ENCODE data around the gene RBM5. TPM values are rescaled to one million over a fixed set of nuclear protein-coding genes. Genes with fewer than 3 reads are reported as not detected.

RBM5 gene
- total RNA-seq, 4 donors from 2014 or later: 229 to 286 (median 260) TPM

DNA sequence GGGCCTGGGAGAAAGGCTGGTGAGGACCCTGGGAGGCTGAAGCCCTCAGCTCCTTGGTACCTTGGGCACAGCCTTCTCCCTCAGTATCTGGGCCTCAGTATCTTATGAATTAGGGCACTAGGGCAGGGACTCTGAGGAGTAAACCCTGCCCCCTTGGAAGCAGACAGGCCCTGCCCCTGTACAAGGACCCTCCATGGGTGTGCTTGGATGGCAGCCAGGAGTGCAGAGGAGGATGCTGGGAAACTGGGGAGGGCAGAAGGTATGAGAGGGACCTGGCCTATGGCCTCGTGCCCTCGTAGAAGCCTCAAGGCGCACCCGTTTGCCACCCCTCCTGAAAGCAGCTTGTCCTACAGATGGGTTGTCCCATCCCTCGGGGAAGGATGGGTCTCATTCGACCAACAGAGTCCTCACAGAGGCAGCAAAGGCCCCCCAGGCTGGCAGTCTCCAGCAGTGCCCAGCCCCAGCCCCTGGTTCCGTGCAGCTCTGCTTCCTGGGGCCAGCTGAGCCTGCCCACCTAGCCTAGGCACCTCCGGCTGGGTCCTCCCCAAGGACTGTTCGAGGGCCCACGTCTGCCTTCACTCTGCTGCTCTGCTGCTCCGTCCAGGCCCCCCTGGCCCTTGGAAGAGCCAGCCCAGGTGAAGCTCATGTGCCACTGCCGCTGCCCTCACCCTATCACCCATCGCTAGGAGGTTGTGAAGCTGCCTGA lies 51.2 kb downstream of the RBM5 start:
- TF ChIP-seq POLR2A (IDR thresholded peaks at IDR 0.05) (no peak), EP300 (IDR thresholded peaks at IDR 0.05) (no peak)
- TF ChIP-seq, protein P1, sequence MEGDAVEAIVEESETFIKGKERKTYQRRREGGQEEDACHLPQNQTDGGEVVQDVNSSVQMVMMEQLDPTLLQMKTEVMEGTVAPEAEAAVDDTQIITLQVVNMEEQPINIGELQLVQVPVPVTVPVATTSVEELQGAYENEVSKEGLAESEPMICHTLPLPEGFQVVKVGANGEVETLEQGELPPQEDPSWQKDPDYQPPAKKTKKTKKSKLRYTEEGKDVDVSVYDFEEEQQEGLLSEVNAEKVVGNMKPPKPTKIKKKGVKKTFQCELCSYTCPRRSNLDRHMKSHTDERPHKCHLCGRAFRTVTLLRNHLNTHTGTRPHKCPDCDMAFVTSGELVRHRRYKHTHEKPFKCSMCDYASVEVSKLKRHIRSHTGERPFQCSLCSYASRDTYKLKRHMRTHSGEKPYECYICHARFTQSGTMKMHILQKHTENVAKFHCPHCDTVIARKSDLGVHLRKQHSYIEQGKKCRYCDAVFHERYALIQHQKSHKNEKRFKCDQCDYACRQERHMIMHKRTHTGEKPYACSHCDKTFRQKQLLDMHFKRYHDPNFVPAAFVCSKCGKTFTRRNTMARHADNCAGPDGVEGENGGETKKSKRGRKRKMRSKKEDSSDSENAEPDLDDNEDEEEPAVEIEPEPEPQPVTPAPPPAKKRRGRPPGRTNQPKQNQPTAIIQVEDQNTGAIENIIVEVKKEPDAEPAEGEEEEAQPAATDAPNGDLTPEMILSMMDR (IDR thresholded peaks at IDR 0.05): no peak
- Histone ChIP-seq H3K4me1 (peaks cover 0 to 10% (median 0%) of the 10 kb centered on the region in 4 donors), H3K27ac (no peak overlapping the region), H3K9me3 (no peaks in the 10 kb centered on the region), H3K4me3 (no peak overlapping the region), H3K27me3 (no peaks in the 10 kb centered on the region), H3K36me3 (no peaks in the 10 kb centered on the region)
- 73 to 80% methylated on average over 9 to 11 of the region's 13 CpGs for whole genome bisulfite sequencing, 2 donors
- DNase-seq (ENCODE audit: low spot score in 2 of 2): no peak

DNA sequence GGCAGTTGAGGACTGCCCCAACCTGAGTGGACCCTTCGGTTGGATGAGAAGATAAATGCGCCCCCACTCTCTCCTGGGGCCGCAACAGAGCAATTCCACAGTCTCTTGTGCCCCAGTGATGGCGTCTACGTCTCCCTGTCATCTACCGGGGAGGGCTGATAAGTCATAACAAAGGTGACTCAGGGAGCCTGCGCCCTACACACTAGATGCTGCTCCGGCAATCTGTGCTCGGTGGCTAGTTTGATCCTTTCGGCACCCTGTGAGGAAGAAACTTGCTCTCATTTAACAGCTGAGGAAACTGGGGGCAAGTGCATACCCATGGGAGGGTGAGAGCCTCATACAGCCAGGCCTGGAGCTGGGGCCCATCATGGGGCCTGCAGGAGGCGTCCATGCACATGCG lies 52.3 kb downstream of the RBM5 start:
- no peak overlapping the region for H3K4me3 ChIP-seq
- H3K9me3 ChIP-seq: no peaks in the 10 kb centered on the region
- no peak overlapping the region for H3K27ac ChIP-seq
- 86 to 88% methylated on average over 12 of the region's 12 CpGs for WGBS, 2 donors
- DNase-seq (ENCODE audit: low spot score in 2 of 2): no peak
- H3K4me1 ChIP-seq: peaks cover 0 to 10% (median 0%) of the 10 kb centered on the region in 4 donors
- H3K36me3 ChIP-seq: no peaks in the 10 kb centered on the region
- TF ChIP-seq, protein P1 (IDR thresholded peaks at IDR 0.05): no peak
- TF ChIP-seq EP300 (IDR thresholded peaks at IDR 0.05): no peak
- no peak for TF ChIP-seq POLR2A (IDR thresholded peaks at IDR 0.05)
- H3K27me3 ChIP-seq: no peaks in the 10 kb centered on the region

DNA sequence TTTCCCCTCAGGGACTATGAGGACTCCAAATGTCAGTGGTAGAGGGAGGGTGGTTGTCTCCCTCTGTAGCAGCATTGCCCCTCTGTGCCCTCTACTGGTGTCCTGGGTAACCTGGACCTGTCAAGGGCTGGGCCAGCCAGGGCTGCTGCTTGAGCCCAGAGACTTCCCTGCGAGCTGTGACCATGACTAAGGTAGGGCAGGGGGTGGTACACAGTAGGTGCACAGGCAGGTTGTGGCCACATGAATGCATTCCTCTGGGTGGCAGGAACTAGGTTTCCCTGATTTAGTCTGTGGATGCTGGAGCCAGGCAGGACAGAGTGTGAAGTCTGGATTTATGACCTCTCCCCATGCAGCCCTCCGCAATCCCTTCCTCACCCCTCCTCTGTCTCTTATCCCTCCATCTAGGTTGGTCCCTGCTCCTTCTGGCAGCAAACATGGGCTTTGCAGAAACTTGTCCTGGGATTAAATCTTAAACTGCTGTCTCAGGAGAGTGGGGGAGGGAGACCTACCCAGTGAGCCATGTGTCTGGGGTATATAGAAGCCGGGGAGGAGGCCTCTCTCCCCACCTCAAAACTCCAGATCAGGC lies 57.7 kb downstream of the RBM5 start:
- Histone ChIP-seq H3K27ac (no peak overlapping the region), H3K4me1 (no peaks in the 10 kb centered on the region), H3K4me3 (no peak overlapping the region), H3K9me3 (no peaks in the 10 kb centered on the region), H3K27me3 (no peaks in the 10 kb centered on the region), H3K36me3 (no peaks in the 10 kb centered on the region)
- DNase-seq (ENCODE audit: low spot score in 2 of 2): no peak
- TF ChIP-seq POLR2A (IDR thresholded peaks at IDR 0.05): no peak
- TF ChIP-seq, protein P1 (IDR thresholded peaks at IDR 0.05): no peak
- TF ChIP-seq EP300 (IDR thresholded peaks at IDR 0.05): no peak
- WGBS, 2 donors: 81 to 93% methylated on average over 3 of the region's 3 CpGs

DNA sequence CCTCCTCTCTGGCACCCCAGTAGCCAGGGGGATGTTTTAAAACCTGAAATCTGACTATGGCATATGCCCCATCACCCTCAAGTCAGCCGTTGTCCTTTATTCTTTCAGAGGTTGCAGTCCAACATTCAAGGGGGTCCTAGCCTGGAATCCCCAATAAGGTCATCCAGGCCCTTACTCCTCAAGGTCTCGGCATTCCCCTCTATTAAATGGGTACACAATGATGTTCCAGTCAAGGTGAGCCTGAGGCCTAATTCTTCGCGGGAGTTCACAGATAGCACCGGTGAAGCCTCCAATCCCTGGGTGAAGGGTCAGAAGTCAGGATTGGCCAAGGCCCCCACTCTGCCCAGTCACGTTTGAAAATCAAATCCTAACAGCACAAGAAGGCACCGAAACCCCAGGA lies 58.3 kb downstream of the RBM5 start:
- H3K4me1 ChIP-seq: no peaks in the 10 kb centered on the region
- H3K27me3 ChIP-seq: no peaks in the 10 kb centered on the region
- no peak for TF ChIP-seq EP300 (IDR thresholded peaks at IDR 0.05)
- TF ChIP-seq POLR2A (IDR thresholded peaks at IDR 0.05): no peak
- TF ChIP-seq, protein P1 (IDR thresholded peaks at IDR 0.05): no peak
- DNase-seq (ENCODE audit: low spot score in 2 of 2): no peak
- no peak overlapping the region for H3K27ac ChIP-seq
- H3K36me3 ChIP-seq: no peaks in the 10 kb centered on the region
- no peaks in the 10 kb centered on the region for H3K9me3 ChIP-seq
- WGBS, 2 donors: 80 to 82% methylated on average over 7 of the region's 7 CpGs
- no peak overlapping the region for H3K4me3 ChIP-seq

DNA sequence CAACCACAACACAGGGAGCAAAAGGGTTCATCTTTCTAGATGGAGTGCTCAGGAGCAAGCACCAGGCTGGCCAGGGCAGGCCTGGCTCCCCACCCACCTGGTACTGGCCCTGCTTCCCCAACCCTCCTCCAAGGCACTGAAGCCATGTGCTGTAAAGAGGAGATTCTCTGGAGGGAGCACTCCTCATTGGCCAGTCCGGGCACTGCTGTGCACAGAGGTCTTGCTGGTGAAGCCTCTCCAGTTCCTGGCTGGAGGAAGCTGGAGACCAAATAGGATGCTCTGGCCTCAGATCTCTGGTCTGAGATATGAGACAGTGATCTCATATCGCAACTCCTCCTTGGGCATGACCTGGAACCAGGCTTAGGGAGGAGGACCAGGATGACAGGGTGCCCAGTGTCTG lies 58.7 kb downstream of the RBM5 start:
- no peak for TF ChIP-seq EP300 (IDR thresholded peaks at IDR 0.05)
- 79 to 100% methylated on average over 1 to 2 of the region's 2 CpGs for WGBS, 2 donors
- Histone ChIP-seq H3K27me3 (no peaks in the 10 kb centered on the region), H3K4me1 (no peaks in the 10 kb centered on the region), H3K36me3 (no peaks in the 10 kb centered on the region), H3K4me3 (no peak overlapping the region), H3K27ac (no peak overlapping the region), H3K9me3 (no peaks in the 10 kb centered on the region)
- no peak for DNase-seq (ENCODE audit: low spot score in 2 of 2)
